GM12875 (cell line): ENCODE data around the gene RAB13.
"Not testable (repeated sequence)": the region's sequence is repeated elsewhere in the genome, so short reads cannot be mapped to it uniquely, and the experiment has no call there.

ENCODE experiments used
- H3K4me3 ChIP-seq: one replicate; pipeline ENCODE4 v1.5.1; 2011; ENCODE audit warnings: low read depth, low read length, control low read depth
- CTCF ChIP-seq: IDR thresholded peaks from 2 replicates; pipeline ENCODE4 v1.5.1; 2011; ENCODE audit warnings: low read depth, mild to moderate bottlenecking, control low read depth, inconsistent platforms, low read length, moderate library complexity, borderline replicate concordance; ENCODE audit not compliant: insufficient read depth

Gene RAB13

GRCh38 chr1:153987621-153988020 is 1.5 kb upstream of the RAB13 start:
- no peak overlapping the region for H3K4me3 ChIP-seq
- no peak for TF ChIP-seq CTCF

- H3K4me3 ChIP-seq: peak overlapping the region; percentile 34
- no peak for TF ChIP-seq CTCF
Measured at GRCh38 chr1:153985341-153985912, 712 bp downstream of the RAB13 start.

GRCh38 chr1:153984123-153984894 is 1.8 kb downstream of the RAB13 start:
- no peak for TF ChIP-seq CTCF
- no peak overlapping the region for H3K4me3 ChIP-seq

GRCh38 chr1:153981735-153982134 is 4.4 kb downstream of the RAB13 start:
- not testable (repeated sequence) for H3K4me3 ChIP-seq

GRCh38 chr1:153979091-153979490 is 7.0 kb downstream of the RAB13 start:
- not testable (repeated sequence) for H3K4me3 ChIP-seq

GRCh38 chr1:153978274-153978909 is 7.7 kb downstream of the RAB13 start:
- peak overlapping the region; percentile 96 for H3K4me3 ChIP-seq
- no peak for TF ChIP-seq CTCF

GRCh38 chr1:153977250-153978240 is 8.6 kb downstream of the RAB13 start, which contains the start of gene JTB:
Gene JTB (minus strand): TSS chr1:153977674. CDS start chr1:153977252, 422 bp downstream.
- H3K4me3 ChIP-seq: peak within 1 kb of the TSS; percentile 96
- TF ChIP-seq CTCF: no peak
